ENCODE data around the gene COL8A1. TPM values are rescaled to one million over a fixed set of nuclear protein-coding genes. Genes with fewer than 3 reads are reported as not detected.

COL8A1 gene
- total and polyA plus RNA-seq, 2 donors (not counting 1 experiment from before 2014, with no cell fraction given) = 0.12 TPM; not detected in 1

GRCh38 chr3:99720985-99721632, 82.7 kb downstream of the COL8A1 start:
- POLR2A ChIA-PET = no interaction called here

GRCh38 chr3:99721633-99722007, 83.2 kb downstream of the COL8A1 start:
- Mint-ChIP-seq H3K4me1 (no peaks in the 10 kb centered on the region), H3K9me3 (ENCODE audit: insufficient read depth) (no peaks in the 10 kb centered on the region), H3K27ac (no peak overlapping the region), H3K27me3 (peaks cover 8% of the 10 kb centered on the region), H3K4me3 (no peak overlapping the region)
- H3K27ac ChIP-seq (ENCODE audit: low read length in 2 of 2) = no peak overlapping the region
- no peaks in the 10 kb centered on the region for H3K9me3 ChIP-seq (ENCODE audit: control extremely low read depth in 1 of 3, control insufficient read depth in 2 of 3, insufficient read depth in 1 of 3, low read length in 2 of 3)
- no peaks in the 10 kb centered on the region for H4K20me1 ChIP-seq (ENCODE audit: control insufficient read depth, insufficient read depth, low read length, poor library complexity, severe bottlenecking)
- no peaks in the 10 kb centered on the region for H3K4me1 ChIP-seq (ENCODE audit: control insufficient read depth in 2 of 2, insufficient read depth in 2 of 2, low read length in 2 of 2)
- ATAC-seq (ENCODE audit: low read depth) = no peak
- CTCF ChIA-PET = no interaction called here
- H3K79me2 ChIP-seq (ENCODE audit: control insufficient read depth, insufficient read depth, low read length) = no peaks in the 10 kb centered on the region
- no peak overlapping the region for H3K4me3 ChIP-seq (ENCODE audit: control extremely low read depth in 1 of 5, extremely low read depth in 1 of 5, insufficient read depth in 1 of 5, low read depth in 2 of 5, low read length in 4 of 5)
- H3K27me3 ChIP-seq (replicated peaks in 1 of 4; ENCODE audit: control extremely low read depth in 1 of 4, control insufficient read depth in 3 of 4, insufficient read depth in 4 of 4, low read length in 3 of 4) = no peaks in the 10 kb centered on the region
- no peaks in the 10 kb centered on the region for H3K36me3 ChIP-seq (replicated peaks in 1 of 2; ENCODE audit: control extremely low read depth in 1 of 2, control insufficient read depth in 1 of 2, extremely low read depth in 1 of 2, insufficient read depth in 2 of 2, low read length in 1 of 2)
- no peak for TF ChIP-seq CTCF (IDR thresholded peaks at IDR 0.05)
- no peak for TF ChIP-seq EZH2 (IDR thresholded peaks at IDR 0.05; ENCODE audit: borderline replicate concordance, insufficient read depth, low read depth, low read length, poor library complexity, severe bottlenecking)
- POLR2A ChIA-PET = no interaction called here
- H2AFZ ChIP-seq (ENCODE audit: insufficient read depth, low read depth, low read length, poor library complexity, severe bottlenecking) = no peak overlapping the region
- 100% methylated on average over 1 of the region's 2 CpGs for WGBS (ENCODE audit: insufficient coverage)
- no peak for DNase-seq
- H3K4me2 ChIP-seq (replicated peaks; ENCODE audit: low read depth, low read length, poor library complexity, severe bottlenecking) = no peak overlapping the region
- no peak overlapping the region for H3K9ac ChIP-seq (ENCODE audit: low read length)
- intact Hi-C loops (cut with micrococcal nuclease) = no loop called here

More at GRCh38 chr3:99720985-99721632, 82.7 kb downstream of the COL8A1 start:
- Mint-ChIP-seq H3K4me1 (no peaks in the 10 kb centered on the region), H3K9me3 (ENCODE audit: insufficient read depth) (no peaks in the 10 kb centered on the region), H3K27ac (no peak overlapping the region), H3K27me3 (peaks cover 8% of the 10 kb centered on the region), H3K4me3 (no peak overlapping the region)
- no peak overlapping the region for H3K27ac ChIP-seq (ENCODE audit: low read length in 2 of 2)
- intact Hi-C loops (cut with micrococcal nuclease) = no loop called here
- H3K9me3 ChIP-seq (ENCODE audit: control extremely low read depth in 1 of 3, control insufficient read depth in 2 of 3, insufficient read depth in 1 of 3, low read length in 2 of 3) = no peaks in the 10 kb centered on the region
- no peaks in the 10 kb centered on the region for H3K79me2 ChIP-seq (ENCODE audit: control insufficient read depth, insufficient read depth, low read length)
- TF ChIP-seq CTCF (IDR thresholded peaks at IDR 0.05) (no peak), EZH2 (IDR thresholded peaks at IDR 0.05; ENCODE audit: borderline replicate concordance, insufficient read depth, low read depth, low read length, poor library complexity, severe bottlenecking) (no peak)
- whole genome bisulfite sequencing (ENCODE audit: insufficient coverage) = 80% methylated on average over 2 of the region's 8 CpGs
- no peak overlapping the region for H3K4me2 ChIP-seq (replicated peaks; ENCODE audit: low read depth, low read length, poor library complexity, severe bottlenecking)
- H3K36me3 ChIP-seq (replicated peaks in 1 of 2; ENCODE audit: control extremely low read depth in 1 of 2, control insufficient read depth in 1 of 2, extremely low read depth in 1 of 2, insufficient read depth in 2 of 2, low read length in 1 of 2) = no peaks in the 10 kb centered on the region
- no peak overlapping the region for H2AFZ ChIP-seq (ENCODE audit: insufficient read depth, low read depth, low read length, poor library complexity, severe bottlenecking)
- ATAC-seq (ENCODE audit: low read depth) (no peak), DNase-seq (no peak)
- CTCF ChIA-PET = no interaction called here
- no peaks in the 10 kb centered on the region for H3K27me3 ChIP-seq (replicated peaks in 1 of 4; ENCODE audit: control extremely low read depth in 1 of 4, control insufficient read depth in 3 of 4, insufficient read depth in 4 of 4, low read length in 3 of 4)
- H4K20me1 ChIP-seq (ENCODE audit: control insufficient read depth, insufficient read depth, low read length, poor library complexity, severe bottlenecking) = no peaks in the 10 kb centered on the region
- H3K9ac ChIP-seq (ENCODE audit: low read length) = no peak overlapping the region
- no peaks in the 10 kb centered on the region for H3K4me1 ChIP-seq (ENCODE audit: control insufficient read depth in 2 of 2, insufficient read depth in 2 of 2, low read length in 2 of 2)
- H3K4me3 ChIP-seq (ENCODE audit: control extremely low read depth in 1 of 5, extremely low read depth in 1 of 5, insufficient read depth in 1 of 5, low read depth in 2 of 5, low read length in 4 of 5) = no peak overlapping the region
